Kidney (tissue), 14 donors: ENCODE results near the gene GDF15. TPM values are rescaled to one million over a fixed set of nuclear protein-coding genes. Genes with fewer than 3 reads are reported as not detected.
A peak's percentile ranks its signal among the peaks of the same experiment; 100 is the strongest.

ENCODE experiments used
- DNase-seq, 5 donors: peaks; one replicate each; pipeline ENCODE4 v3.0.0-alpha.2; 2013 to 2020
- FAIRE-seq: peaks from 2 replicates; lab custom pipeline; 2012; peaks lifted over from hg19 to GRCh38; lab: Jason Lieb, UNC
- H3K27ac ChIP-seq, 2 donors: one replicate each; pipeline ENCODE4 v1.7.0; 2013; ENCODE audit warnings: low read depth in 2 of 2, low read length in 2 of 2, inconsistent platforms in 1 of 2
- H3K27me3 ChIP-seq: one replicate; pipeline ENCODE4 v1.7.1; 2013; ENCODE audit warnings: low read length, inconsistent platforms; ENCODE audit not compliant: control insufficient read depth, insufficient read depth
- H3K36me3 ChIP-seq, 3 donors: one replicate each; pipeline versions ENCODE4 v1.7.0 to v1.7.1; 2013; ENCODE audit warnings: low read length in 3 of 3, control low read depth in 1 of 3, inconsistent platforms in 1 of 3; ENCODE audit not compliant: insufficient read depth in 3 of 3, control insufficient read depth in 2 of 3
- H3K4me1 ChIP-seq, 3 donors: one replicate each; pipeline versions ENCODE4 v1.7.0 to v1.7.1; 2013; ENCODE audit warnings: low read length in 3 of 3, inconsistent platforms in 1 of 3, low read depth in 1 of 3; ENCODE audit not compliant: control insufficient read depth in 2 of 3, insufficient read depth in 2 of 3
- H3K4me3 ChIP-seq, 3 donors: one replicate each; pipeline versions ENCODE4 v1.7.0 to v1.8.1; 2013; ENCODE audit warnings: low read length in 3 of 3, control low read depth in 1 of 3, inconsistent platforms in 1 of 3
- H3K9ac ChIP-seq, 3 donors: one replicate each; pipeline versions ENCODE4 v1.7.0 to v1.7.1; 2013; ENCODE audit warnings: low read length in 3 of 3, control low read depth in 1 of 3, inconsistent platforms in 1 of 3
- H3K9me3 ChIP-seq, 3 donors: one replicate each; pipeline versions ENCODE4 v1.7.0 to v1.7.1; 2013; ENCODE audit warnings: low read length in 3 of 3, control low read depth in 1 of 3, inconsistent platforms in 1 of 3; ENCODE audit not compliant: control insufficient read depth in 2 of 3, insufficient read depth in 1 of 3
- CTCF ChIP-seq: IDR thresholded peaks from 3 replicates; pipeline ENCODE4 v1.5.1; 2012; ENCODE audit warnings: mild to moderate bottlenecking, moderate library complexity, borderline replicate concordance; ENCODE audit not compliant: insufficient read depth; ENCODE audit errors: extremely low read depth
- intact Hi-C: fragments of 100-400 bp; cut with DNase I; formaldehyde crosslinking; loops from one replicate; pipeline ENCODE4 v1.11.1; 2022
- polyA plus RNA-seq: library from polyadenylated mRNA; stranded (reverse); fragments of 350-450 nt; fragmentation: Illumina TruSeq; extraction: RNeasy Lipid Tissue Mini Kit (QIAGEN cat#74804); gene quantifications from one replicate; pipeline ENCODE4 v1.2.3, GENCODE V29; 2014; ENCODE audit warnings: low read depth, low replicate concordance; ENCODE audit not compliant: insufficient read depth
- total RNA-seq: library from RNA; stranded (reverse); fragmentation: NEBNext Ultra II Directional; extraction: Animal tissue kit (Norgen Biotek cat#: 25700); gene quantifications from one replicate; pipeline ENCODE4 v1.2.1, GENCODE V29; 2021
- donor health status: control.
- donor health status: control.
- donor health status: control.
- donor health status: control.
- donor health status: control.
- donor health status: DM: yes; HTN: yes; CAD: no.
- donor health status: Normal renal cell carcinoma (clear cell type).

GDF15 gene
- total and polyA plus RNA-seq, 2 donors from 2014 or later = 51.2 to 154 TPM

DNA sequence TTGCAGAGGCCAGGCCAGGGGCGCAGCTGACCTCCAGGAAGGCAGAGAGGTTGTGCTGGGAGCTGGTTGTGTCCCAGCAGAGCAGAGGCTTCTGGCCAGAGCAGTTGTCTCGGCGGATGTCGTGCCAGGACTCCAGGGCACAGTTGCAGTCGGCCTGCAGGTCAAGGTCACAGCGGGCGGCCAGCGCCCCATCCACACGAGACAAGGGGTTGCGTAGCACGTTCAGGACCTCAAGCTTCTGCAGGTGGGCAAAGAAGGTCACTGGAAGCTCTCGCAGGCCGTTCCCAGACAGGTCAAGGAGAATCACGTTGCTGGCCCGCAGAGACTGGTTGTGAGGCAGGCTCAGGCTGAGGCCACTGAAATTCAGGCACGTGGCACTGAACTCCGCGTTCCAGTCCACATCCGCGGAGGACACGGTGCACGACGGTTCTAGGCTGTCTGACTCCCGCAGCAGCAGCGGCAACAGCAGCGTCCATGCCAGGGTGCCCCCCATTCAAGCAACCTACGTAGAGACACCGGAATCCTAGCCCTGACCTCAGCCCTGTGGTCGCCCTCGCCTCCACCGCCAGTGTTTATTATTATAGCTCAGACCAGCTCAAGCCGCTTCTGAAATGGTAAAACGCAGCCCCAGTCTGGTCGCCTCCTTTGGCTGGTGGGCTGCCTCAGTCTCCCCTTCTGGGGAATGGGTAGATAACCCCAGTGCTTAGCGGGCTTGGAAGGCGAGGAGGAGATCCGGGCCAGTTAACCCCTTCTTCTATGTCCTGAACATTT lies 10.7 kb downstream of the GDF15 start:
- no peaks in the 10 kb centered on the region for H3K36me3 ChIP-seq
- H3K9me3 ChIP-seq = no peaks in the 10 kb centered on the region
- H3K9ac ChIP-seq = no peak overlapping the region
- intact Hi-C loops = no loop called here
- peak overlapping the region; percentile 30 to 51 for H3K27ac ChIP-seq
- no peak for TF ChIP-seq CTCF
- peaks cover 0 to 16% (median 0%) of the 10 kb centered on the region in 3 donors for H3K4me1 ChIP-seq
- no peak for DNase-seq
- no peak for FAIRE-seq
- H3K27me3 ChIP-seq = no peaks in the 10 kb centered on the region
- H3K4me3 ChIP-seq = no peak overlapping the region

DNA sequence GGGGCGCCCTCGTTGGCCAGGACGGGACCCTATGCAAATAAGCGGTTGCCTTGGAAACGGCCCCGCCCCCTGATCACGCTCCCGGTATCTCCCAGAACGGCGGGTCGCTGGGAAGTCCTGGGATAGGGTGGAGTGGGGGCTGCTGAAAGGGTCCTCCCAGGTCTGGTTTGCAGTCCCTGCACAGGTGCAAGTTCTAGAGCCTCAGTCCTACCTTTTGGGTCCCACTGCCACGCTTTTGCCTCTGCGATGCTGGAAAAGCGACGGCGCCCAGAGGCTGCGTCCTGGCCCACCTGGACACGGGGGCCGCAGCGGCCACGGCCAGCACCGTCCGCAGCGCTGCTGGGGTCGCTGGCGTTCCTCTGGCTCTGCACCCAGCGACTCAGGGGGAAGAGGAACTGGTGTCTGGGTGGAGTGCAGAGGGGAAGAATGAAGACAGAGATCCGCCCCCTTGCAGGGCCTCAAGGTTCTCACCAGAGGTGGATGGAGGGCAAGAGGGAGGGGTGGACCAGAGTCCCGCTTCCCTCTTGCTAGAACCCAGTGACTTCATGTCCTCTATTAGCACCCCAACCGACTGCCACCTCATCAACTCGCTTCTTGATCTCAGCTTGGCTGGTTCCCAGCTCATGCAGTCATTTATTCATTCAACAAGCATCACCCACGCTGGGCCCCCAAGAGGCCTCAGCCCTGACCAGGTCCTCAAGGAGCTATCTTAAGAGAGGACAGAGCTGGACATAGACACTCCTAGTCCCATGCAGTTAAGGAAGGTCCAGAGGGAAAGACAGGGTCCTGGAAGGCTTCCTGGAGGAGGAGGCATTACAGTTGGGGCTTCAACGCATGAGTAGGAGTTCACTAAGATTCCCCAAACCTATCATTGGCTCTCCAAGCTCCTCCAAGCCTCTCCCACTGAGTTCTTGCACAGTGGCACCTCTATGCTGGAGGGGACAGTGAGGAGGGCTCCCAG lies 11.6 kb downstream of the GDF15 start, which contains the start of gene LRRC25:
Gene LRRC25 (minus strand): TSS at position 381 of the 961 bp plus-strand sequence. CDS start 659 bp downstream, outside the sequence.
- Histone ChIP-seq H3K4me3 (no peak within 1 kb of the TSS), H3K27me3 (no peaks in the 10 kb centered on the region), H3K9ac (no peak within 1 kb of the TSS), H3K27ac (peak within 1 kb of the TSS; percentile 30 to 51), H3K9me3 (no peaks in the 10 kb centered on the region), H3K4me1 (peaks cover 0 to 19% (median 0%) of the 10 kb centered on the region in 3 donors), H3K36me3 (no peaks in the 10 kb centered on the region)
- TF ChIP-seq CTCF = no peak
- intact Hi-C loops = no loop called here
- FAIRE-seq (no peak), DNase-seq (peak in 4 of 5 donors; percentile 52 to 79 (median 64))

- no peak for TF ChIP-seq CTCF
- Histone ChIP-seq H3K4me3 (no peak overlapping the region), H3K27me3 (no peaks in the 10 kb centered on the region), H3K9ac (no peak overlapping the region), H3K4me1 (peaks cover 0 to 23% (median 0%) of the 10 kb centered on the region in 3 donors), H3K36me3 (no peaks in the 10 kb centered on the region), H3K27ac (peak overlapping the region; percentile 17 to 32), H3K9me3 (no peaks in the 10 kb centered on the region)
- peak in 1 of 5 donors; percentile 83 for DNase-seq
- FAIRE-seq = no peak
- intact Hi-C loops = no loop called here
Observed at GRCh38 chr19:18399008-18399407, 13.1 kb downstream of the GDF15 start.
